Measurements from ENCODE around the gene GPC4.
"Not testable (repeated sequence)": the region's sequence is repeated elsewhere in the genome, so short reads cannot be mapped to it uniquely, and the experiment has no call there.

GPC4 gene

DNA sequence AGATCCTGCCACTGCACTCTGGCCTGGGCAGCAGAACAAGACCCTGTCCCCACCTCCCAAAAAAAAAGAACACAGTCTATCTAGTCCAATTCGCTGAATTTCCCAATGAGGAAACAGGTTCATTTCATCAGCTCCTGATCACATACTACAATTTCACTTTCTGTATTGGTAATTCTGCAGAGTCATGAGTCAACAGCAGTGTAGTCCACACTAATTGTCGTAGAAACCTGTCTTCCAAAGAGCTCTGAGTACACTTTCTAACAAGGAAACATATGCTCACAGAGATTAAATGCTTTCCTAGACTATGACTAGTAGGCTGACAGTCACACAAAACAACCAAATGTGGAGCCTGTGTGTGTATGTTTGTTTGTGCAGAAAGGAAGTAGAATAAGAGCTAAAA lies 91.9 kb downstream of the GPC4 start:
- H3K36me3 Mint-ChIP-seq = no peaks in the 10 kb centered on the region
- ATAC-seq (replicated peaks) = no peak

DNA sequence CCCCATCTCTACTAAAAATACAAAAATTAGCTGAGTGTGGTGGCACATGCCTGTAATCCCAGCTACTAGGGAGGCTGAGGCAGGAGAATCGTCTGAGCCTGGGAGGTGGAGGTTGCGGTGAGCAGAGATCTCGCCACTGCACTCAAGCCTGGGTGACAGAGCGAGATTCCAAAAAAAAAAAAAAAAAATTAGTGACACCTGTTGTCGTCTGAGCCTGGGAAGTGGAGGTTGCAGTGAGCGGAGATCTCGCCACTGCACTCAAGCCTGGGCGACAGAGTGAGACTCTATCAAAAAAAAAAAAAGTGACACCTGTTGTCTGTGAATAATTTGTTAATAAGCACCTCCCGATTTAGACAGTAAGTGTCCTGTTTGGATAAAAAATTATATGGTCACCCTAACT lies 93.0 kb downstream of the GPC4 start:
- ATAC-seq (replicated peaks); H3K4me3 Mint-ChIP-seq; H3K27me3 Mint-ChIP-seq; H3K4me1 Mint-ChIP-seq; H3K27ac Mint-ChIP-seq; DNase-seq; H3K36me3 Mint-ChIP-seq; H3K9me3 Mint-ChIP-seq: not testable (repeated sequence)

More for the DNA sequence above, 91.9 kb downstream of the GPC4 start:
- Mint-ChIP-seq H3K4me3 (no peak overlapping the region), H3K4me1 (no peaks in the 10 kb centered on the region), H3K9me3 (no peaks in the 10 kb centered on the region), H3K27ac (no peak overlapping the region), H3K27me3 (peaks cover 0 to 5% of the 10 kb centered on the region in 2 donors)
- DNase-seq = no peak

- Mint-ChIP-seq H3K4me3 (no peak overlapping the region), H3K27me3 (peaks cover 0 to 5% of the 10 kb centered on the region in 2 donors), H3K9me3 (no peaks in the 10 kb centered on the region), H3K27ac (no peak overlapping the region), H3K4me1 (no peaks in the 10 kb centered on the region), H3K36me3 (no peaks in the 10 kb centered on the region)
- ATAC-seq (replicated peaks) = no peak
- no peak for DNase-seq
These were observed 93.8 kb downstream of the GPC4 start for GRCh38 chrX:133321451-133321850.

DNA sequence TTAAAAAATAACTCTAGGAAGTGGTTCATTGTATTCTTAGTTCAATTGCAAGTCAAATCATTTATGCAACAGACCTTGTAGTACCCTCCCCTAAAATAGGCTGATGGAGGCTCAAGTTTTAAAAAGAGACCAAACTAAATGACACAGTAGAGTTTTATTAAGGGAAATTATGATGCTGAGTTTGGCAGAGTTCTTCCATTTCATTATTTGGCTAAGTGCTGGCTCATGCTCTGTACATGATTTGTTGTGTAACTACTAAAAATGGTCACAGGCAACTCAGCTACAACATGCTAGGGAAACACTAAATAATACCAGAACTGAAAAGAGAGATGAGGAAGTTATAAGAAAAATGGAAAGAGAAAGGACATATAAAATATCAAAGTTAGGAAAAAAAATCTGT lies 101.0 kb downstream of the GPC4 start:
- no peak for ATAC-seq (replicated peaks)
- H3K27me3 Mint-ChIP-seq = peaks cover 11 to 25% of the 10 kb centered on the region in 2 donors

GRCh38 chrX:133308499-133308897 lies 106.8 kb downstream of the GPC4 start:
- peaks cover 0 to 1% of the 10 kb centered on the region in 2 donors for H3K9me3 Mint-ChIP-seq
- H3K4me1 Mint-ChIP-seq = no peaks in the 10 kb centered on the region
- DNase-seq (no peak), ATAC-seq (replicated peaks) (no peak)
- no peak overlapping the region for H3K4me3 Mint-ChIP-seq
- no peaks in the 10 kb centered on the region for H3K36me3 Mint-ChIP-seq
- H3K27ac Mint-ChIP-seq = no peak overlapping the region
- H3K27me3 Mint-ChIP-seq = peaks cover 11 to 25% of the 10 kb centered on the region in 2 donors

More for the DNA sequence above, 101.0 kb downstream of the GPC4 start:
- Mint-ChIP-seq H3K4me3 (no peak overlapping the region), H3K36me3 (no peaks in the 10 kb centered on the region), H3K9me3 (no peaks in the 10 kb centered on the region), H3K27ac (no peak overlapping the region), H3K4me1 (no peaks in the 10 kb centered on the region)
- DNase-seq = no peak

DNA sequence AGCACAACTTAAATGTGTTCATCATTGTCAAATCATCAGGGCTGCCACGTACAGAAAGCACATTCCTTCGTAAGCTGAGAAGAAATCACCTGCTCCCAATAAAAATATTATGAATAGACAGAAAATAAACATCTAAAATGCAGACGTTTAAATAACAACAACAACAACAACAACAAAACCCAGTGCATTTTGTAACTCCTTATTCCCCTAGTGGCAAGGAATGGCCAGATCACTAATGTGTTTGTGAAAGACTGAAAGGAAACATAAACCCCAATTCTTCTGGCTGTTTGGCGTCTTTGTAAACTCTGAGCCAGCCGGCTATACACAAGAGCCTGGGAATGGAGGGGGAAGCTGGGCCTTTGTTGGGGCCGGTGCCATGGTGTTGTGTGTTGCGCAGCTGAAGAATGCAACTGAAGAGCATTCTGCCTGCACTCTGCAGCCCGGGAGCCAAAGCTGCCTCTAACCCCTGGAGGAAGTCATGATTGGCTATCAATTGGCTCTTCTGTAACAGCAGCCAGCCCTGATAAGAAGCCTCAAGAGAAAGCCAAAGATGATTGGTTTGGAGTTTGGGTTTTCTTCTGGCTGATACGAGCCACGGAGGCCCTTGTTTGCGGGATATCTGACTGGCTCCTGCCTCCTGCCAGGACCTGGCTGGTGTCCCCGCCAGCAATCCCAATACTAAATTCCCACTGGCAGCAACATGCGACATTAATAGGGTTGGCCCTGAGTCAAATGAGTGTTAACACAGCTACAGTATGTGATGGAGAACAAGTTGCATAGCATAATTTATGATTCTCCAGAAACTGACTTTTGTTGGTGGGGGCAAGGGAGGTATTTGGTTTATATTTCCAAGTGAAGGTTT lies 107.4 kb downstream of the GPC4 start:
- no peak overlapping the region for H3K4me3 Mint-ChIP-seq

DNA sequence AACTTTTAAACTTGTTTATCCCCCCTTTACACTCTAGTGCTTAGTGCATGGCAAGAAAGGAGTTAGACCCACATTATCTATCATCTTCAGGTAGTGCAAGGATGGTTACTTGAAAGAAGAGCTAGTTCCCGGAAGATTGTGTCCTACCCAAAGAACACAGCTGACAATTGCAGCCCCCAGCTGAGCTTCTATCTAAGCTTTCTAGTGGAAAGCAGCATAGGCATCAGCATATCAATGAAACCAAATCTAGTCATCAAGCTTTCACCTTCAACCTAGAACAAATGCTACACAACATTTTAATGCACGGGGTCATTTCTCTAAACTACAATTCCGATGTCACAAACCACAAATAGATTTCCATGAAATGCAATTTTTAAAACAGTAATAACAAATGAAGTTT lies 108.2 kb downstream of the GPC4 start:
- peaks cover 6 to 19% of the 10 kb centered on the region in 2 donors for H3K27me3 Mint-ChIP-seq
- peaks cover 0 to 1% of the 10 kb centered on the region in 2 donors for H3K9me3 Mint-ChIP-seq
- no peak overlapping the region for H3K4me3 Mint-ChIP-seq
- no peak overlapping the region for H3K27ac Mint-ChIP-seq
- no peak for ATAC-seq (replicated peaks)
- no peaks in the 10 kb centered on the region for H3K4me1 Mint-ChIP-seq
- DNase-seq = no peak
- H3K36me3 Mint-ChIP-seq = no peaks in the 10 kb centered on the region

More for the DNA sequence above, 107.4 kb downstream of the GPC4 start:
- no peak for DNase-seq
- H3K4me1 Mint-ChIP-seq = no peaks in the 10 kb centered on the region
- ATAC-seq (replicated peaks) = no peak
- H3K27me3 Mint-ChIP-seq = peaks cover 11 to 25% of the 10 kb centered on the region in 2 donors
- H3K27ac Mint-ChIP-seq = no peak overlapping the region
- H3K9me3 Mint-ChIP-seq = peaks cover 0 to 1% of the 10 kb centered on the region in 2 donors
- no peaks in the 10 kb centered on the region for H3K36me3 Mint-ChIP-seq

- H3K27me3 Mint-ChIP-seq = peaks cover 0 to 11% of the 10 kb centered on the region in 2 donors
- peaks cover 0 to 1% of the 10 kb centered on the region in 2 donors for H3K9me3 Mint-ChIP-seq
- no peak overlapping the region for H3K27ac Mint-ChIP-seq
- DNase-seq (no peak), ATAC-seq (replicated peaks) (no peak)
- H3K36me3 Mint-ChIP-seq = no peaks in the 10 kb centered on the region
- H3K4me1 Mint-ChIP-seq = no peaks in the 10 kb centered on the region
- no peak overlapping the region for H3K4me3 Mint-ChIP-seq
These were observed 109.0 kb downstream of the GPC4 start for GRCh38 chrX:133306316-133306715.

- H3K27me3 Mint-ChIP-seq = peaks cover 0 to 8% of the 10 kb centered on the region in 2 donors
These were observed 109.9 kb downstream of the GPC4 start for GRCh38 chrX:133305348-133305747.

GRCh38 chrX:133302775-133303445 lies 112.4 kb downstream of the GPC4 start:
- Mint-ChIP-seq H3K27me3 (no peaks in the 10 kb centered on the region), H3K4me3 (no peak overlapping the region), H3K9me3 (peaks cover 0 to 1% of the 10 kb centered on the region in 2 donors), H3K4me1 (no peaks in the 10 kb centered on the region), H3K27ac (no peak overlapping the region), H3K36me3 (no peaks in the 10 kb centered on the region)
- ATAC-seq (replicated peaks) = no peak
- no peak for DNase-seq

More at GRCh38 chrX:133305348-133305747, 109.9 kb downstream of the GPC4 start:
- Mint-ChIP-seq H3K27ac (no peak overlapping the region), H3K9me3 (peaks cover 0 to 1% of the 10 kb centered on the region in 2 donors), H3K4me3 (no peak overlapping the region), H3K4me1 (no peaks in the 10 kb centered on the region), H3K36me3 (no peaks in the 10 kb centered on the region)
- DNase-seq (no peak), ATAC-seq (replicated peaks) (no peak)

DNA sequence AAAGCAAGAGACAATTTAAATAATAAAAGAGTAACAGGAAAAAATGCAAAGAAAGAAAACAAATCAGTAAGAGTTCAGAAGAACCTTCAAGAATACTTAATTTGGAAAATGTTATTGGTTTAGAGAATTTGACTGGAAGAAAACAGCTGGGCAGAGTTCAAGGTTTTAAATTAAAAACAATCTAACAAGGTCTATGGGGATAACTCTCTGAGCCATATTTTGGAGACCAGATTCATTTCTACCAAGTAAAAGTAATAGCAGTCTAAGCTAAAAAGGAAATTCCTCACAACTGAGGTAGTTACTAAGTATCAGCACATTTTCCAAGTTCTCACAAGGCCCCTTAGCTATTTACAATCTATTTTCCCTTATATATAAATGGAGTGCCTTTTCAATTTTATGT lies 114.7 kb downstream of the GPC4 start:
- Mint-ChIP-seq H3K4me3 (no peak overlapping the region), H3K36me3 (no peaks in the 10 kb centered on the region), H3K9me3 (peaks cover 0 to 1% of the 10 kb centered on the region in 2 donors), H3K27ac (no peak overlapping the region), H3K27me3 (peaks cover 0 to 4% of the 10 kb centered on the region in 2 donors), H3K4me1 (no peaks in the 10 kb centered on the region)
- no peak for DNase-seq
- no peak for ATAC-seq (replicated peaks)

DNA sequence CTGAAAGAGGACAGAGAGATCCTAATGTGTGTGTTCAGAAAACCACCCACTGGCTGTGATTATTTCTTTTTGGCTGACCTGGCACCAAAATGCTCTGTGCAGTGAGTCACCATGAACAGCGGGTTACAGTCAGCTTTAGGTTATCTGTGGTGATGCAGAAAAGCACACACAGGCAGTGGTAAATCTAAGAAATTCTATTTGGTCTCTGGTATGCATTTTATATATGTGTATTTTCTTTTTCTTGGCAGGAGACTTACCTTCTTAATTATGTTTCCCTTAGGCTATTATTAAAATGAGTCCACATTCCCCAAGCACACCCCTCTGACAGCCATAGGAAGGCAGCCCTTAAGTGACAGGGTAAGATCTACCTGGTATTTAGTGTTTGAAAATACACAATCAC lies 118.0 kb downstream of the GPC4 start:
- H3K4me3 Mint-ChIP-seq = no peak overlapping the region
- H3K9me3 Mint-ChIP-seq = no peaks in the 10 kb centered on the region
- H3K27ac Mint-ChIP-seq = no peak overlapping the region
- H3K27me3 Mint-ChIP-seq = peaks cover 0 to 9% of the 10 kb centered on the region in 2 donors
- DNase-seq = no peak
- H3K36me3 Mint-ChIP-seq = no peaks in the 10 kb centered on the region
- no peak for ATAC-seq (replicated peaks)
- H3K4me1 Mint-ChIP-seq = no peaks in the 10 kb centered on the region

DNA sequence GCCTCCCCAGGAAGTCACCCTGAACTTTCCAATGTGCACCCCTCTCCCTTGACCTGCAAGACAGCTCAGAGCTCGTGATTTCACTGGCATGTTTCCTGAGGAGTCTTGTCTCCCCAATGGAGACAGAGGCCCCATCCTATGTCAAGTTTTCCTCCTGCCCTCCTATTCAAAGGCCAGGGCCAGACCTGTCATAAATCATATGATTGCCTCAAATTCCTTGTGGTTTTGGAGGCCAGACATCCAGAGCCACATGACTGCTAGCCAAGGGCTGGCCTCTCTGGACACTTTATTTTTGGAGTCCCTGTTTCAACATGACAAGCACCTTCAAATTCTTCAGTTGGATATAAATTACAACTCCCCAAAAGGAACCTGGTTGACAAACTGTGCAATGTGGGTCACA lies 121.2 kb downstream of the GPC4 start:
- no peak for ATAC-seq (replicated peaks)
- Mint-ChIP-seq H3K36me3 (no peaks in the 10 kb centered on the region), H3K4me3 (no peak overlapping the region)

GRCh38 chrX:133290076-133290475 lies 125.2 kb downstream of the GPC4 start:
- Mint-ChIP-seq H3K9me3 (peaks cover 3 to 7% of the 10 kb centered on the region in 2 donors), H3K27ac (no peak overlapping the region), H3K36me3 (no peaks in the 10 kb centered on the region), H3K4me1 (no peaks in the 10 kb centered on the region), H3K4me3 (no peak overlapping the region), H3K27me3 (peaks cover 0 to 5% of the 10 kb centered on the region in 2 donors)
- ATAC-seq (replicated peaks) (no peak), DNase-seq (no peak)

More for the DNA sequence above, 121.2 kb downstream of the GPC4 start:
- Mint-ChIP-seq H3K27me3 (peaks cover 0 to 9% of the 10 kb centered on the region in 2 donors), H3K9me3 (peaks cover 1 to 3% of the 10 kb centered on the region in 2 donors), H3K4me1 (no peaks in the 10 kb centered on the region), H3K27ac (no peak overlapping the region)
- no peak for DNase-seq

GRCh38 chrX:133287860-133288259 lies 127.4 kb downstream of the GPC4 start:
- H3K27ac Mint-ChIP-seq = no peak overlapping the region
- ATAC-seq (replicated peaks) (no peak), DNase-seq (no peak)
- no peaks in the 10 kb centered on the region for H3K36me3 Mint-ChIP-seq
- no peaks in the 10 kb centered on the region for H3K4me1 Mint-ChIP-seq
- no peaks in the 10 kb centered on the region for H3K27me3 Mint-ChIP-seq
- H3K9me3 Mint-ChIP-seq = peaks cover 3 to 7% of the 10 kb centered on the region in 2 donors
- H3K4me3 Mint-ChIP-seq = no peak overlapping the region
